Fibroblast of skin of left quadriceps (primary cell): ENCODE data around the gene TEX30.
"Not testable (repeated sequence)": the region's sequence is repeated elsewhere in the genome, so short reads cannot be mapped to it uniquely, and the experiment has no call there.

ENCODE experiments used
- DNase-seq, 2 experiments: peaks; one replicate each; pipeline ENCODE4 v3.0.0-alpha.2; 2013; ENCODE audit warnings: low read depth in 2 of 2

Gene TEX30

GRCh38 chr13:102773441-102774213 is at the start of gene TEX30:
TSS of gene TEX30 (minus strand) at chr13:102773786. CDS start at chr13:102770026, 3,760 bp downstream.
- peak; percentile 64 to 66 for DNase-seq

- DNase-seq = no peak
These were observed 44.3 kb upstream of the TEX30 start for GRCh38 chr13:102817907-102818306.

- DNase-seq = no peak
These were observed 43.7 kb upstream of the TEX30 start for GRCh38 chr13:102817241-102817640.

GRCh38 chr13:102816708-102817107 is 43.1 kb upstream of the TEX30 start:
- DNase-seq = peak; percentile 48 to 59

- DNase-seq = no peak
These were observed 42.2 kb upstream of the TEX30 start for GRCh38 chr13:102815788-102816187.

GRCh38 chr13:102814793-102815192 is 41.2 kb upstream of the TEX30 start:
- DNase-seq = no peak

- DNase-seq = no peak
These were observed 40.5 kb upstream of the TEX30 start for GRCh38 chr13:102814025-102814607.

- DNase-seq = no peak
These were observed 39.2 kb upstream of the TEX30 start for GRCh38 chr13:102812611-102813287.

GRCh38 chr13:102807699-102808098 is 34.1 kb upstream of the TEX30 start:
- no peak for DNase-seq

GRCh38 chr13:102805680-102806079 is 32.1 kb upstream of the TEX30 start:
- no peak for DNase-seq

GRCh38 chr13:102800145-102801041 is 26.8 kb upstream of the TEX30 start:
- DNase-seq = peak; percentile 54 to 63

- DNase-seq = no peak
These were observed 26.0 kb upstream of the TEX30 start for GRCh38 chr13:102799426-102800144.

- DNase-seq = peak; percentile 76 to 84
These were observed 25.2 kb upstream of the TEX30 start, which contains the start of the genes BIVM and POGLUT2 for GRCh38 chr13:102798581-102799425. TSS of gene BIVM (plus strand) at chr13:102799119. CDS start at chr13:102807268, 8,149 bp downstream. TSS of gene POGLUT2 (minus strand) at chr13:102798976. CDS start at chr13:102798670, 306 bp downstream.

GRCh38 chr13:102793611-102794355 is 20.2 kb upstream of the TEX30 start:
- DNase-seq = no peak

- no peak for DNase-seq
These were observed 18.8 kb upstream of the TEX30 start for GRCh38 chr13:102792396-102792795.

- DNase-seq = no peak
These were observed 15.1 kb upstream of the TEX30 start for GRCh38 chr13:102788683-102789082.

- no peak for DNase-seq
These were observed 10.9 kb upstream of the TEX30 start for GRCh38 chr13:102784483-102784882.

GRCh38 chr13:102781591-102781990 is 8.0 kb upstream of the TEX30 start:
- DNase-seq = no peak

GRCh38 chr13:102780656-102781055 is 7.1 kb upstream of the TEX30 start:
- DNase-seq = not testable (repeated sequence)
